ENCODE data around the gene CHKA.

CHKA gene

GRCh38 chr11:68002938-68003845 is 118.0 kb downstream of the CHKA start:
- Mint-ChIP-seq H3K27ac (peak overlapping the region; percentile 97), H3K4me3 (peak overlapping the region; percentile 87 to 89), H3K27me3 (no peaks in the 10 kb centered on the region), H3K9me3 (no peaks in the 10 kb centered on the region), H3K4me1 (peaks cover 33 to 68% of the 10 kb centered on the region in 2 donors), H3K36me3 (peaks cover 13 to 18% of the 10 kb centered on the region in 2 donors)
- ATAC-seq (replicated peaks) (peak; percentile 68 to 73), DNase-seq (peak; percentile 60)

Measured in stimulated activated naive B cell treated with anti-CD40 and anti-IgM and Interleukin-4, amounts not matched to agents 10 μg/mL and 1 μg/mL and 100 μg/mL, for 72 hours (primary cell).